HG03457 (cell line): ENCODE data around the gene CDC42BPB.

Experiments used
- ATAC-seq: cut with Tn5 transposase; IDR thresholded peaks from one replicate; pipeline ENCODE4 v1.9.1; 2021; ENCODE audit warnings: moderate number of reproducible peaks; ENCODE audit not compliant: unreplicated experiment

Gene CDC42BPB

DNA sequence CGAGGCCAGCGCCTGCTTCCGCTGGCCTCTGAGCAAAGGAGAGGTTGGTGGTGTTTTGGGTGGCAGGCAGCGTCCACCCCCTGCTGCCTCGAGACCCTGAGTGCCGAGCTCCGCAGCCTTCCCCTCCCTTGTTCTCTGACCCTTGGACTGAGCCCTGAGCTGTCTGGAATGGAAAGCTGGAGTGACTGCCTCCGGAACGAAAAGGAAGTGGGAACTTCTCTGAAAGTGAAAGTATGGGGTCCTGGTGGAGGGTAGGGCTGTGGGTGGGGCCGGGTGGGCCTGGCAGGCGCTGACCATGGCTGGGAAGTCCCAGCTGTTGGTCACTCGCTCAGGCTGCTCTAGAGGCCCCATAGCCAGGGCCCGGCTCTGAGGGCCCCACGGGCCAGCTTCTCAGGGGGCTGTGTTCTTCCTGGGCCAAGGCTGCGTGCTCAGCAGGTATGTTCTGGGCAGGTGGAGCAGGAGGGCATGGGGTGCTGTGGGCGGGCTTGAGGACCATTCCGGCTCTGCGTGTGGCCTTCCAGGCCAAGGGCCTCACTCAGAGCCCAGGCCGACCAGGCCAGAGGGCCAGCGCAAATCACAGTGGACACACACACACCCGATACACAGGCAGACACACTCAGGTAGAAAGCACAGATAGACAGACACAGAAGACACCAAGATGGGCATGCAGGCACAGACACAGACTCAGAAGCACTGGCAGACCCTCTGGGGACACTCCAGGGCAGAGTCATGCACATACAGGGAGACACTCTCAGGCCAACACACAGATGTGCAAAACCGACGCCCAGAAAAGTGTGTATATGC is 37.3 kb upstream of the CDC42BPB start, which contains the start of gene EXOC3L4:
TSS of gene EXOC3L4 (plus strand) at position 320 of the 804 bp plus-strand sequence. CDS start 5,495 bp downstream, outside the sequence.
- ATAC-seq, result no peak

DNA sequence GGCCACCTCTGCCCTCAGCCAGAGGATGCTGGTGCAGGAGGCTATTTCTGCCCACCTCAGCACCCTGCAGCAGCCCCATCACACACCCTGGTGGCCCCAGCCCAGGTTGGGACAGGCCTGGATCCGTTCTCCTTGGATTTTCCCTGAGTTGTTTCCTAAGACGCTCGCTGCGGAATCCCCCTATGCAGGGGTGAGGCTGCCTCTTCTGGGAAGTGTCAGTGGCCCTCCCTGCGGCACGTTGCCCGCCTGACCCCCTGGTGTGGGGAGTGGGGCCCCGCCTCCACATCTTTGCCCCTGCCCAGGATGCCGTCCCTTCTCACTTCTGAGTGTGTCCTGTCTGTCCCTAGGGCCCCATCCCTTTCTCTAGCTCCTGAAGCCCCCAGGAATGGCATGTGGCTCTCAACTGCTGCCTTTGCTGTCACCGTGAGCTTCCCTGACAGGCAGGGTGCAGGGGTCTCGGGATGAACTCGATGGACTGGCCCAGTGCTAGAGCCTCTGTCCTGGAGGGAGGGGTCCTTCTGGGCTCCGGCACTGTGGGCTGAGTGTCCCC is 36.6 kb upstream of the CDC42BPB start:
- no peak for ATAC-seq

GRCh38 chr14:103091883-103092222 is 34.5 kb upstream of the CDC42BPB start:
- no peak for ATAC-seq

GRCh38 chr14:103091041-103091882 is 33.9 kb upstream of the CDC42BPB start:
- ATAC-seq, result no peak

DNA sequence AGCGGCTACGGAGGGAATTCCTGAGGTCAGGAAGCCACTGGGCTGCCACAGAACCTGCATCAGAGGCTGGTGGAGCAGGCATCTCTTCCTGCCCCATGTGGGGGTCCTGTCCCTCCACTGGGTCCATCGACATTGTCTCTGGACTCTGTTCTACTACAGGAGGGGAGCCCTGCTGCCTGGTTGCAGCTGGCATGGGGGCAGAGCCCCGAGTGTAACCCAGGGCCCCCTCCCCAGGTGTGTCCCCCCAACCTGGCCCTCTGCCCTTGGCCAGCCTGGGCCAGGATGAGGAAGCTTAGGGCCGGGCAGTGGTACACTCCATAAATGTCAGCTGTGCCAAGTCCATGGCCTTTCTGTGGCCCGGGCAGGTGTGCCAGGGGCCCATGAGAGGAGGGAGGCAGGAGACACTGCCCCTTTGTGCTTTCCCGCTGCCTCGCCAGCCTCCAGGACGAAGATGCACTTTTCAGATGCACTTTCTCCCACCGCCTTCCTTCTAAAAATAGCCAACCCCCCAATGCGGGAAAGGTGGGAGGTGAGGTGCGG is 33.2 kb upstream of the CDC42BPB start:
- ATAC-seq, result no peak

GRCh38 chr14:103089386-103090335 is 32.3 kb upstream of the CDC42BPB start:
- ATAC-seq, result no peak

DNA sequence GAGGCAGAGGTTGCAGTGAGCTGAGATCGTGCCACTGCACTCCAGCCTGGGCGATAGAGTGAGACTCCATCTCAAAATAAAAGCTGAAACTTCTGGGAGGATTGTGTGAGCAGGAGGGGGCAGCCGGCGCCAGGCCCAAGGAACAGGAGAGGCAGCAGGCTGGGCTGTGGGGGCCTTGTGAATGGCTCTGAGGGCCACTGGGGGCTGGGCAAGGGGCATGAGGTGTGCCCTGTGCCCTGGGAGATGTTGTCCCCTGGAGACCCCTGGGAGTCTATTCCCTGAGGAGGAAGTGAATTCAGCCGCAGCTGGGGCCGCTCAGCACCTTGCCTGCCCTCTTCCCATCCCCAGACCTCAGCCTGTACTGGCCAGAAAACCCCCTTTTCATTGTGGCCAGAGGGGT is 31.6 kb upstream of the CDC42BPB start:
- no peak for ATAC-seq

GRCh38 chr14:103087343-103087835 is 30.0 kb upstream of the CDC42BPB start:
- no peak for ATAC-seq

DNA sequence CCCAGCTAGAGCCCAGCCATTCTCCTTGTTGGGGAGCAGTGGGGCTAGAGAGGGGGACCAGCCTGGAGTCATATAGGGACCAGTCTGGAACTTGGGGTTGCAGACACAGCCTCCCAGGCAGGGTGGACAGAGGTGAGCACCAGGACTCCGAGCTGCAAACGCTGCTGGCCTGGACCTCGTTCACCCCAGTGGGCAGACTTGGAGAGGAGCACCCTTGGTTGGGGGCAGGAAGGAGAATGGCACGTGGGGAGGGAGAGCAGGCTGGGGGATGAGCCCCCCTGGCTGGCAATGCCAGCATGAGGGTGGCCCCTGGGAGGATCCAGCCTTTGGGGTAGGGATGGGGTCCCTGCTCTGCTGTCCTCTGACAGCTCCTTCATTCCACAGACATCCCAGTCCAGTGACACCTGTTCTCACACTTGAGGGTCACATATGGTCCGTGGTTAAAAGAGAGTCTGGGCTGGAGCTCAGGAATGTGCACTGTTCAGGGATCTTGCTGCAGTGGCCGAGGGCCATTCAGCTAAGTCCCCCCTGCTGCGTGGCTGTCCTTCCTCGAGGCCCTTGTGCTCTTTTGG is 29.5 kb upstream of the CDC42BPB start:
- no peak for ATAC-seq

DNA sequence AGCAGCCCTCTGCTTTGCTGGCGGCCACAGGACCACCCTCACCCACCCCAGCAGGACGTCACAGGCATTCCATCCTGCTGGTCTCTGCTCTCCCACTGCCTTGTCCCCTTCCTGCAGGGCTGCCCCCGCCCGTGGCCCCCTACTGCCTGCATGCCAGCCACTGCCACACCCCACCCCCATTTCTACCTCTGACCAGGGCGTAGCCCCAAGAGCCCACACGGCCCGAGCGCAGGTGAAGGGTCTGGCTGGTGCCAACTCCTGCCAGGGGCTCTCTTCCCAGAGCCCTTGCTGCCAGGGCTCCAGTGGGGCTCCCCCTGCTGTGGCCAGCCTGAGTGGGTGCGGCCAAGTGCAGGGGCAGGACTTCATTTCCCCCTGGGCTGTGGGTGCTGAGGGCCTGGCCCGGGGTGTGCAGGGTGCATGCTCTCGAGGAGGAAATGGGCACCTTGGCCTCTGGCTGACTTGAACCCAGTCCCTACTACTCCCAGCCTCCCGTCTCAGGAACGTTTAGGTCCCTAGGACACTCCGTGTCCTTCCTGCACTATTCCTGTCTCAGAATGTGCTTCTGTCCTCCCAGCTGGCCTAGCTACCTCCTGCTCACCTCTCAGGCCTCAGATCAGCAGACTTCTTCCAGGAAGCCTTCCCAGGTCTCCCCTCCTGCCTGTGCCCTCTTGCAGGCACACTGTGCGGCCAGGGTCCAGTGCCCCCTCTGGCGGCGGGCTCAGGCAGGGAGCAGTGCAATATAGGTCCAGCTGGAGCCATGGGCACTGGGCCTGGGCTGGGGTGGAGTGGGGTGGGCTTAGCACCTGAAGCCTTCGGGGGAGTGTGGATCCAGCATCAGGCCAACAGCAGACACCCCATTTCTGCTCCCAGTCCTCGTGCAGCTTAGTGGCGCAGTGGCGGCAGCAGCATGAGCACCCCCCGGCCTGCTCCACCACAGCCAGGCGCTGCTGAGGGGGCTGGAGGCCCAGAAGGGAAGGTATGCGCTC is 28.1 kb upstream of the CDC42BPB start:
- no peak for ATAC-seq

DNA sequence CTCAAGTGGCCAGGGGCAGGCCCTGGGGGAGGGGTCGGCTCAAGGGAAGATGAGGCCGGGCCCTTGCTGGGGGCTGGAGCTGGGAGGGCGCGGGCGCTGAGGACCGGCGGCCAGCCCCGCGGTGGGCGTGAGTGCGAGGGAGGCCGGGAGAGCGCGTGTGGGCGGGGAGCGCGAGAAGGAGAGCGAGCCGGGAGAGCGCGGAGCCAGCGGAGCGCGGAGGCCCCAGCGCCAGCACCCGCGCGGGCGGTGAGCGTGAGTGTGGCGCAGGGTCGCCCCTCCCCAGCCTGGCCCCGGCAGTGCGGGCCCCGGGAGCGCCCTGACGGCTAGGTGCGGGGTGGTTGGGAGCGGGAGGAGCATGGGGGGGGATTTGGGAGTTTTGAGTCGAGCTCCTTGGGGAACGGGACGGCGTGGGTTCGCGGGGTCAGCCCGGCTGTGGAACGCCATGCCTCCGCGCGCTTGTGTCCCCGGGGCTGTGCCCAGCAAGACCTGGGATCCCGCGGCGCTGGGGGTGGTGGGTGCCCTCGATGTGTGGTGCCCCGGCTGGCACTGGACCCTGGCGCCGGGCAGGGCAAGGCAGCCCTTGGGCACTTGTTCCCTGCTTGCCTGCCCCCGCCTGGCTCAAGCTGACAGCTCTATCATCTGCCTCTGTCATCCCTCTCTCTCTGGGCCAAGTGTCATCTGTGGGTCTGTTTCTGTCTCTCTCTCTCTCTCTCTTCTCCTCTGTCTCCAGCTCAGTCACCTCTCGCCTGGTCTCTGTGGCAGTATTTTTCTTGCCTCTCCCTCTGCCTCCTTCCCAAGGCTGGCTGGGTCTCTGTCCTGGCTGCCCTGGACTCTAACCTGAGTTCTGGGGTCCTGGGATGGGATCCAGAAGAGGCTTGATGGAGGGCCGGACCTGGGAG is 26.9 kb upstream of the CDC42BPB start, which contains the start of gene LBHD2:
TSS of gene LBHD2 (plus strand) at position 190 of the 899 bp plus-strand sequence. CDS start 1,803 bp downstream, outside the sequence.
- no peak for ATAC-seq

- no peak for ATAC-seq
These were observed 24.6 kb upstream of the CDC42BPB start for GRCh38 chr14:103081951-103082350.

DNA sequence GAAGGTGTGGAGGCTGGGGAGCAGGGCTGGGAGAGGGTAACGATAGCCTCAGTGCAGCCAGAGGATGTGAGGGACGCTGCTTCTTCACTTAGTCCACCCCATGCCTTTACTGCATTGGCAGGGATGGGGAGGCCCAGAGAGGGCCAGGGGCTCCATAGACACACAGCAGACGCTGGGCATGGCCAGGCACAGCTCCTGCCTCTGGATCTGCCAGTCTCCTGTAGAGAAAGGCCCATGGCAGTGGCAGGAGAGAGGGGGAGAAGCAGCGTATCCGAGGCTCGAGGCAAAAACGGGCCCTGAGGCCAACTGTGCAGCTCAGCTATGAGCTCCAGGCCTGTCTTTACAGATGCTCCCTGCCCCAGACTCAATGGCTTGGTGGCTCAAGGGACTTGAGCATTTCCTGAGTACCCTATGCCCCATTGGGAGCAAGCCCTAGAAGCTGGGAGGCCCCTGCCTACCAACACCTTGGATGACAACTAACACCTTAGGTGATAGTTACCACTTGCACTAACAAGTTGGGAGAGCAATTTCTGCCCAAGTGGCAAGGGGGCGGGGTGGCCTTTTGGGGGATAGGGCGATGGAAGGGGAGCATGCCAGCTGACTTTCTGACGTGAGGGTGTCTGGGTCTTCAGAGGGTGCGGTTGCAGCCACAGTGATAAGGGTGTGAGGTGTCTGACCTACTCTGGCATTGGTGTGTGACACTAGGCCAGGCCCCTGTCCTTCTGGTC is 21.7 kb upstream of the CDC42BPB start:
- ATAC-seq, result no peak

DNA sequence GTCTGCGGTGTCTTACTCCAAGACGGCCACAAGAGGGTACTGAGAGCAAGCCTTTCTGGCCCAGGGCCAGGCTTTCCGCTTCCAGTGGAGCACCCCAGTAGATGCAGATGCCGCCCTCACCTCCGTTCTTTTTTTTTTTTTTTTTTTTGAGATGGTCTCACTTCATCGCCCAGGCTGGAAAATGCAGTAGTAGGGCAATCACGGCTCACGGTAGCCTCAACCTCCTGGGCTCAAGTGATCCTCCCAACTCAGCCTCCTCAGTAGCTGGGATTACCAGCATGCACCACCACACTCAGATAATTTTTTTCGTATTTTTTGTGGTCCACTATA is 21.0 kb upstream of the CDC42BPB start:
- no peak for ATAC-seq

- ATAC-seq, result no peak
These were observed 17.5 kb upstream of the CDC42BPB start for GRCh38 chr14:103074729-103075367.
